ENCODE measurements around the gene VASH2. TPM values are rescaled to one million over a fixed set of nuclear protein-coding genes. Genes with fewer than 3 reads are reported as not detected.
A peak's percentile ranks its signal among the peaks of the same experiment; 100 is the strongest.

VASH2 gene
- total RNA-seq, 2 experiments from 2014 or later = 0.11 to 0.25 TPM

- no peaks in the 10 kb centered on the region for H3K36me3 Mint-ChIP-seq (ENCODE audit: low read depth)
- H3K27me3 Mint-ChIP-seq = peaks cover 1% of the 10 kb centered on the region
- H3K27ac Mint-ChIP-seq = no peak overlapping the region
- TF ChIP-seq CTCF (IDR thresholded peaks at IDR 0.05) = no peak
- no peaks in the 10 kb centered on the region for H3K4me1 Mint-ChIP-seq (ENCODE audit: low read depth)
- H3K9me3 Mint-ChIP-seq = no peaks in the 10 kb centered on the region
- no peak for DNase-seq
- no peak overlapping the region for H3K4me3 Mint-ChIP-seq
- ChIA-PET CTCF (no interaction called here), POLR2A (no interaction called here)
- ATAC-seq = no peak
- intact Hi-C loops (cut with micrococcal nuclease) = loop anchor here (2.0 kb wide), 1 partner anchor 17 kb away; no protein-coding TSS in a partner anchor
Observed at GRCh38 chr1:212915245-212916091, 34.9 kb upstream of the VASH2 start.

DNA sequence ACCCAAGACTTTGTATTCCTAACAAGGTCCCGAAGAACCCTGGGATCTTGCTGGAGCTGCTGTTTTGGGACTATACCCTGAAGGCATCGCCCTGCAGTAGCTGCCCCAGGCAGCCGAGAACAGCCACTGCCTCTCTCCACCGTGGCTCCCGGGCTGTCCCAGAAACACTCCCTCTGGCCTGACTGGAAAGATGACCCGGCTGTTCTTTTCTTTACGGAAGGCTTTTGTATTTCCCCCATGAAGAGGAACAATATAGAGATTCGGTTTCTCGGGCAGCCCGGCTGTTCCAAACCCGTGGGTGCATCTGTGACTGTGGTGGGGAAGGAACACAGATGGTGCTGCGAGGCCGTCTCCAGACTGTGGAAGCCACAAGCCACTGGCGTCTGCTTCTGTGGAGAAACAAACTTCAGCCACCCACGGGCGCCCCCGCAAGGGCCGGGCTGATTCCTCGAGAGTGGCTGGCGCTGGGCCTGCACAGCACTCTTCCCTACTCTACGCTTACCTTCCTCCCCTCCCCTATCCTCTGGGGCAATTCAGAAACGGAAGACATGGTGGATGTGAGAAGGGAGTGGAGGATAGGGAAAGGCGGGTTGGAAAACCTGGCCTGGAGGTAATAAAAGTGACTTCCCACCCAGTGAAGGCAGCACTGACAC is 33.7 kb upstream of the VASH2 start:
- H3K27ac Mint-ChIP-seq = no peak overlapping the region
- no peak for TF ChIP-seq CTCF (IDR thresholded peaks at IDR 0.05)
- H3K27me3 Mint-ChIP-seq = peaks cover 2% of the 10 kb centered on the region
- DNase-seq (peak; percentile 15), ATAC-seq (no peak)
- ChIA-PET CTCF (interaction anchor here (0.8 kb wide), 1 partner anchor 79 kb away, joined by 3 read pairs; no protein-coding TSS in a partner anchor), POLR2A (no interaction called here)
- intact Hi-C loops (cut with micrococcal nuclease) = loop anchor here (2.0 kb wide), 1 partner anchor 16 kb away; no protein-coding TSS in a partner anchor
- no peaks in the 10 kb centered on the region for H3K9me3 Mint-ChIP-seq
- no peaks in the 10 kb centered on the region for H3K4me1 Mint-ChIP-seq (ENCODE audit: low read depth)
- H3K4me3 Mint-ChIP-seq = no peak overlapping the region
- H3K36me3 Mint-ChIP-seq (ENCODE audit: low read depth) = no peaks in the 10 kb centered on the region

DNA sequence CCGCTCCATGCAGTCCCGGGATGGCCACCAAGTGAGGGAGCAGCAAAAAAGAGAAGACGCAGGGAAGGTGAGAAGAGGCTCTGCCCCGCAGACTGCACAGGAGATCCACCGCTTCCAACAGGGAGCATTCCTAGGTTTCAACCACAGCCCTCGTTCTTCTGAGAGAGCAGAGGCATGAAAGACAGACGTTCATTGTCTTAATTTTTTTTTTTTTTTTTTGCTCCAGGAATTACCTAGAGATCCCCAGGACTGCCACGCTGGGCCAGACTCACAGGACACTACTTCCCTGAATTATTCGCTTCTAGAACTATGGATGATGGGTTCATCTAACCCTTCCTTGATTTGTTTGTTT is 33.2 kb upstream of the VASH2 start:
- Mint-ChIP-seq H3K9me3 (no peaks in the 10 kb centered on the region), H3K4me3 (no peak overlapping the region), H3K4me1 (ENCODE audit: low read depth) (no peaks in the 10 kb centered on the region), H3K27ac (no peak overlapping the region), H3K36me3 (ENCODE audit: low read depth) (no peaks in the 10 kb centered on the region), H3K27me3 (peaks cover 2% of the 10 kb centered on the region)
- ChIA-PET CTCF (no interaction called here), POLR2A (no interaction called here)
- intact Hi-C loops (cut with micrococcal nuclease) = loop anchor here (2.0 kb wide), 1 partner anchor 16 kb away; no protein-coding TSS in a partner anchor
- no peak for ATAC-seq
- DNase-seq = no peak
- TF ChIP-seq CTCF (IDR thresholded peaks at IDR 0.05) = no peak

GRCh38 chr1:212917858-212918257 is 32.5 kb upstream of the VASH2 start:
- H3K36me3 Mint-ChIP-seq (ENCODE audit: low read depth) = no peaks in the 10 kb centered on the region
- H3K4me1 Mint-ChIP-seq (ENCODE audit: low read depth) = no peaks in the 10 kb centered on the region
- H3K9me3 Mint-ChIP-seq = no peaks in the 10 kb centered on the region
- no peak overlapping the region for H3K4me3 Mint-ChIP-seq
- ATAC-seq = no peak
- peaks cover 4% of the 10 kb centered on the region for H3K27me3 Mint-ChIP-seq
- POLR2A ChIA-PET = no interaction called here
- CTCF ChIA-PET = no interaction called here
- no peak for DNase-seq
- H3K27ac Mint-ChIP-seq = no peak overlapping the region
- intact Hi-C loops (cut with micrococcal nuclease) = loop anchor here (2.0 kb wide), 1 partner anchor 15 kb away; no protein-coding TSS in a partner anchor
- TF ChIP-seq CTCF (IDR thresholded peaks at IDR 0.05) = no peak

GRCh38 chr1:212918824-212919223 is 31.5 kb upstream of the VASH2 start:
- no peak for TF ChIP-seq CTCF (IDR thresholded peaks at IDR 0.05)
- Mint-ChIP-seq H3K36me3 (ENCODE audit: low read depth) (no peaks in the 10 kb centered on the region), H3K4me1 (ENCODE audit: low read depth) (no peaks in the 10 kb centered on the region), H3K27ac (no peak overlapping the region), H3K27me3 (peaks cover 4% of the 10 kb centered on the region), H3K4me3 (no peak overlapping the region), H3K9me3 (no peaks in the 10 kb centered on the region)
- POLR2A ChIA-PET = no interaction called here
- no peak for DNase-seq
- intact Hi-C loops (cut with micrococcal nuclease) = no loop called here
- ATAC-seq = no peak
- CTCF ChIA-PET = no interaction called here

Data from activated CD8-positive, alpha-beta T cell treated with anti-CD3 and anti-CD28 coated beads for 36 hours (primary cell).